ENCODE results near the gene TVP23C. TPM values are rescaled to one million over a fixed set of nuclear protein-coding genes. Genes with fewer than 3 reads are reported as not detected.

TVP23C gene
- total and polyA plus RNA-seq, 2 of the 8 experiments (the other 6 are each of a cell fraction or from before 2014, with no cell fraction given), result 2.9 to 9.6 TPM

- ChIA-PET CTCF (ENCODE audit: partially characterized antibody) (interaction anchor here (1.1 to 2.3 kb wide), 5 partner anchors 25 to 250 kb away, joined by 3 to 10 read pairs (median 8); no protein-coding TSS in a partner anchor), POLR2A (ENCODE audit: partially characterized antibody) (no interaction called here)
- Histone ChIP-seq H3K4me3 (ENCODE audit: extremely low read depth in 1 of 4, insufficient read depth in 2 of 4, low read depth in 3 of 4, low read length in 4 of 4) (no peak overlapping the region), H3K14ac (ENCODE audit: insufficient read length) (no peak overlapping the region), H2BK20ac (ENCODE audit: low read length) (no peak overlapping the region), H4K5ac (ENCODE audit: insufficient read length, low read depth, low read length) (no peak overlapping the region), H3K27ac (ENCODE audit: low read depth, low read length) (no peak overlapping the region), H4K20me1 (replicated peaks in 1 of 2; ENCODE audit: control insufficient read depth in 1 of 2, insufficient read depth in 2 of 2, low read length in 2 of 2) (peaks cover 0 to 10% of the 10 kb centered on the region in 2 experiments), H3K9ac (replicated peaks in 1 of 4; ENCODE audit: extremely low read depth in 1 of 4, low read depth in 3 of 4, low read length in 3 of 4) (no peak overlapping the region), H3K27me3 (replicated peaks in 1 of 4; ENCODE audit: control insufficient read depth in 3 of 4, extremely low read depth in 1 of 4, insufficient read depth in 3 of 4, low read length in 3 of 4) (0 out of 7 replicates have a peak, but pooled peaks cover 0 to 3% (median 0%) of the 10 kb centered on the region in 4 experiments), H3K4me1 (replicated peaks in 1 of 4; ENCODE audit: control insufficient read depth in 3 of 4, insufficient read depth in 4 of 4, low read length in 3 of 4) (peaks cover 0 to 3% (median 0%) of the 10 kb centered on the region in 4 experiments; a peak in 1 of 7 replicates), H3K79me2 (ENCODE audit: control insufficient read depth in 1 of 2, insufficient read depth in 2 of 2, low read length in 2 of 2) (no peaks in the 10 kb centered on the region), H2AK5ac (ENCODE audit: low read depth, low read length) (no peak overlapping the region), H2AFZ (ENCODE audit: low read length) (no peak overlapping the region), H3K23me2 (ENCODE audit: low read depth, low read length) (peaks cover 10% of the 10 kb centered on the region), H3K18ac (ENCODE audit: extremely low read depth, low read length) (no peak overlapping the region), H3K4ac (replicated peaks; ENCODE audit: insufficient read length, low read depth, low read length) (no peak overlapping the region), H2BK15ac (ENCODE audit: low read length) (no peak overlapping the region), H4K8ac (ENCODE audit: extremely low read depth, insufficient read depth, low read length) (no peak overlapping the region), H2BK5ac (ENCODE audit: low read depth, low read length) (no peak overlapping the region), H3K4me2 (ENCODE audit: insufficient read depth in 1 of 2, low read depth in 2 of 2, low read length in 2 of 2) (no peak overlapping the region), H3K36me3 (ENCODE audit: control insufficient read depth in 2 of 4, insufficient read depth in 4 of 4, low read length in 3 of 4) (no peaks in the 10 kb centered on the region; a peak in 1 of 8 replicates), H3K9me3 (ENCODE audit: insufficient read depth in 2 of 2, low read depth in 1 of 2, low read length in 1 of 2) (no peaks in the 10 kb centered on the region), H2BK12ac (ENCODE audit: low read depth, low read length) (no peak overlapping the region), H3K23ac (ENCODE audit: insufficient read length) (no peak overlapping the region), H3K79me1 (ENCODE audit: low read depth, low read length) (peaks cover 8% of the 10 kb centered on the region; the same call in 1 of the 2 replicates), H4K91ac (replicated peaks; ENCODE audit: insufficient read length, low read length) (no peak overlapping the region), H2BK120ac (replicated peaks; ENCODE audit: low read depth, low read length) (no peak overlapping the region), H3K56ac (replicated peaks; ENCODE audit: insufficient read length, low read depth, low read length) (no peak overlapping the region)
- WGBS, 2 experiments (ENCODE audit: extremely low coverage in 1 of 2, insufficient coverage in 1 of 2, insufficient read length in 1 of 2, insufficient replicate concordance in 2 of 2, low coverage in 1 of 2, low lambda C conversion rate in 2 of 2, missing lambda C conversion rate in 1 of 2), result 84% methylated on average over 11 of the region's 11 CpGs; no CpG with 5 or more reads in 1 of the 2 experiments
- DNase-seq (ENCODE audit: low read depth in 1 of 2, low spot score in 2 of 2), result no peak
- FAIRE-seq, result peak; percentile 7
- no peak for TF ChIP-seq CHD1 (IDR thresholded peaks at IDR 0.05; ENCODE audit: low read depth, low read length)
- no peak for TF ChIP-seq SP1 (IDR thresholded peaks at IDR 0.05; ENCODE audit: low read depth, low read length)
- no peak for TF ChIP-seq TAF7 (optimal IDR thresholded peaks at IDR 0.05; ENCODE audit: borderline replicate concordance, low read depth, low read length)
- TF ChIP-seq, protein P1, sequence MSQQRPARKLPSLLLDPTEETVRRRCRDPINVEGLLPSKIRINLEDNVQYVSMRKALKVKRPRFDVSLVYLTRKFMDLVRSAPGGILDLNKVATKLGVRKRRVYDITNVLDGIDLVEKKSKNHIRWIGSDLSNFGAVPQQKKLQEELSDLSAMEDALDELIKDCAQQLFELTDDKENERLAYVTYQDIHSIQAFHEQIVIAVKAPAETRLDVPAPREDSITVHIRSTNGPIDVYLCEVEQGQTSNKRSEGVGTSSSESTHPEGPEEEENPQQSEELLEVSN (IDR thresholded peaks at IDR 0.05), result 0 out of 2 replicates have a peak, but pooled peaks have one; percentile 14
- no peak for TF ChIP-seq CBX8 (IDR thresholded peaks at IDR 0.05; ENCODE audit: borderline replicate concordance, low read depth, low read length)
- TF ChIP-seq TEAD4 (IDR thresholded peaks at IDR 0.05; ENCODE audit: low read depth, low read length), result peak; percentile 58; the same call in 1 of the 2 replicates
- no peak for TF ChIP-seq HDAC6 (IDR thresholded peaks at IDR 0.05; ENCODE audit: low read depth, low read length)
- TF ChIP-seq ATF2 (IDR thresholded peaks at IDR 0.05; ENCODE audit: low read length), result no peak
- TF ChIP-seq ZNF274 (IDR thresholded peaks at IDR 0.05; ENCODE audit: borderline replicate concordance, extremely low read depth, low read length), result no peak
Observed at GRCh38 chr17:15462976-15463772, 100.1 kb downstream of the TVP23C start.
